ENCODE data around the gene EPSTI1. TPM values are rescaled to one million over a fixed set of nuclear protein-coding genes. Genes with fewer than 3 reads are reported as not detected.
"Not testable (repeated sequence)": the region's sequence is repeated elsewhere in the genome, so short reads cannot be mapped to it uniquely, and the experiment has no call there.

EPSTI1 gene
- 1 to 10 TPM; 8.4 to 9.7 TPM for total RNA-seq

GRCh38 chr13:42991898-42992763 lies at the start of gene EPSTI1:
Gene EPSTI1, minus strand, starts transcription at chr13:42992241. Its CDS starts 76 bp downstream, at chr13:42992165.
- Mint-ChIP-seq H3K27me3 (no peaks in the 10 kb centered on the region), H3K4me3 (peak within 1 kb of the TSS; percentile 84), H3K27ac (peak within 1 kb of the TSS; percentile 97), H3K36me3 (ENCODE audit: low read depth) (no peaks in the 10 kb centered on the region), H3K4me1 (ENCODE audit: low read depth) (peaks cover 43% of the 10 kb centered on the region), H3K9me3 (no peaks in the 10 kb centered on the region)
- CTCF ChIA-PET, result interaction anchor here (0.9 to 2.6 kb wide), 4 partner anchors 20 to 90 kb away, joined by 3 to 14 read pairs (median 6); no protein-coding TSS in a partner anchor
- peak; percentile 82 for ATAC-seq
- peak; percentile 84 for DNase-seq
- POLR2A ChIA-PET, result interaction anchor here (0.5 to 3.5 kb wide), 13 partner anchors 9 to 677 kb away, joined by 3 to 20 read pairs (median 4); partner anchors contain the start of gene DNAJC15
- intact Hi-C loops (cut with micrococcal nuclease), result no loop called here
- no peak for TF ChIP-seq CTCF (IDR thresholded peaks at IDR 0.05)

GRCh38 chr13:43041369-43041921 lies 49.4 kb upstream of the EPSTI1 start:
- peaks cover 50% of the 10 kb centered on the region for H3K4me1 Mint-ChIP-seq (ENCODE audit: low read depth)
- DNase-seq, result no peak
- ChIA-PET CTCF (no interaction called here), POLR2A (no interaction called here)
- intact Hi-C loops (cut with micrococcal nuclease), result no loop called here
- H3K27me3 Mint-ChIP-seq, result no peaks in the 10 kb centered on the region
- no peak overlapping the region for H3K4me3 Mint-ChIP-seq
- TF ChIP-seq CTCF (IDR thresholded peaks at IDR 0.05), result no peak
- peaks cover 12% of the 10 kb centered on the region for H3K36me3 Mint-ChIP-seq (ENCODE audit: low read depth)
- no peak overlapping the region for H3K27ac Mint-ChIP-seq
- no peak for ATAC-seq
- no peaks in the 10 kb centered on the region for H3K9me3 Mint-ChIP-seq

GRCh38 chr13:43040581-43041368 lies 48.7 kb upstream of the EPSTI1 start:
- H3K27ac Mint-ChIP-seq; DNase-seq; H3K4me3 Mint-ChIP-seq; H3K9me3 Mint-ChIP-seq; intact Hi-C loops (cut with micrococcal nuclease); H3K27me3 Mint-ChIP-seq; POLR2A ChIA-PET; ATAC-seq; CTCF ChIA-PET: not testable (repeated sequence)
- H3K4me1 Mint-ChIP-seq (ENCODE audit: low read depth), result peaks cover 48% of the 10 kb centered on the region
- peaks cover 12% of the 10 kb centered on the region for H3K36me3 Mint-ChIP-seq (ENCODE audit: low read depth)

GRCh38 chr13:43039966-43040365 lies 47.9 kb upstream of the EPSTI1 start:
- Mint-ChIP-seq H3K36me3 (ENCODE audit: low read depth) (peaks cover 12% of the 10 kb centered on the region), H3K9me3 (no peaks in the 10 kb centered on the region), H3K4me1 (ENCODE audit: low read depth) (peaks cover 41% of the 10 kb centered on the region), H3K27ac (no peak overlapping the region), H3K27me3 (no peaks in the 10 kb centered on the region), H3K4me3 (no peak overlapping the region)
- no peak for DNase-seq
- ChIA-PET CTCF (no interaction called here), POLR2A (interaction anchor here (1.1 kb wide), 1 partner anchor 54 kb away, joined by 3 read pairs; no protein-coding TSS in a partner anchor)
- no peak for TF ChIP-seq CTCF (IDR thresholded peaks at IDR 0.05)
- no peak for ATAC-seq
- intact Hi-C loops (cut with micrococcal nuclease), result no loop called here
